ENCODE data around the gene EGLN3.

Gene EGLN3

DNA sequence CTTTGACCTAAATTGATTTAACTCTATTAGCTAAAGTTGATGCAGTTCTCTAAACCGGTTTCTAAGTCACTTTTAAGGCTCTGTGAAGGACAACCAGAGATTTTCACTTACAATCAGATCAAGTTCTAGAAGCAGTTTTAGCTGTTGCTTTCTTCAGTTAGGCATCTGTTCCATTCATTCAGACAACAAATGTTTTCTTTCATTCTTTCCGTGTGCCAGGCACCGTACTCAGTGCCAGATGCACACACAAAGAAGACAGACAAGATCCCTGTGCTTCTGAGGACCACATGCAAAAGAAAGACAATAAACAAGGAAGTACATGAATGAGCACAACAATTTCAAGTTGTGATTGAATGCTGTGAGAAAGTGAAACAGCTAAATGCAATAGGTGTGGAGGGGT, 11.1 kb upstream of the EGLN3 start:
- no peak for DNase-seq

DNA sequence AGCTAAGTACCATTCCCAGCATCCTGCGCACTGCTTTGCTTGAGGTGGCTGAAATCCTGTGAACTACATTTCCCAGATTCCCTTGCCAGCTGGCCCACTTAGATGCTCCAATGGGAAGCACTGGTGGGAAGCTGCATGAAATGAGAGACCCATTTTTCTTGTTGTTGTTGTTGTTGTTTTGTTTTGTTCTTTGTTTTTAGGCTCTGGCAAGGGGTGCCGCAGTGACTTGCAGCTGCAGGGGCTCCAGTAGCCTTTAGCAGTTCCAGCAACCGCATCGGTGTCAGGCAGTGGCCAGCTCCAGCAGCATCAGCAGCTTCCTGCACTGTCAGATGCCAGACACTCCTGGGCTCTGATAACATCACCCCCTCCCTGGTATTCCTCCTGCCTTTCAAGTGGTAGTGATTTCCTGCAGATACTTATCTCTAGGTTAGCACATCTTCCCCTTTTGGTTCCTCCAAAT, 8.8 kb upstream of the EGLN3 start:
- DNase-seq = no peak

DNA sequence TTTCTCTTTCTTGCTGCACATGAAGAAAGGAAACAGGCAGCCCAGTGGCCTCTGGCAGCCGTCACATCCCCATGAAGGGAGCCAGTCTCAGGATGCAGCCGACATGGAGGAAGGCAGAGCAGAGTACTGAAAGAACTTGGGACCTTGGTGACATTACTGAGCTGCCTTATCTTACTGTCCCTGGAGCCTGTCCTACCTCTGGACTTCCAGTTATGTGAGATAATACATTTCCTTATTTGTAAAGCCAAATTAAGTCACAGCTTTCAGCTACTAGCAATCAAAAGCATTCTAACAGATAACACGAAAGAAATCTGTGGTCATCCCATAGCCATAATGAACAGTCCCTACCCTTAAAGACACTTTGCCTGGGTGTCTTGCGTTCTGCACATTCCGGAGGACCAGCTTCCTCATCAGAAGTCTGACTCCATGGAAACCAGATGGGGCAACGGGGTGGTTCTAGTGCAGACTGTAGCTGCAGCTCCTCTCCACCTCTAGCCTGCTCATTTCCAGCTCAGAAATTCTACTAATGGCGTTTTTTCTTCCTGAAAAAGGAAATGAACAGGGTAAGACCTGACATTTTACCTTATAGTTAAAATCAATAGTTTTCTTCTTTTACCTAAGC, 7.8 kb upstream of the EGLN3 start:
- no peak for DNase-seq

DNA sequence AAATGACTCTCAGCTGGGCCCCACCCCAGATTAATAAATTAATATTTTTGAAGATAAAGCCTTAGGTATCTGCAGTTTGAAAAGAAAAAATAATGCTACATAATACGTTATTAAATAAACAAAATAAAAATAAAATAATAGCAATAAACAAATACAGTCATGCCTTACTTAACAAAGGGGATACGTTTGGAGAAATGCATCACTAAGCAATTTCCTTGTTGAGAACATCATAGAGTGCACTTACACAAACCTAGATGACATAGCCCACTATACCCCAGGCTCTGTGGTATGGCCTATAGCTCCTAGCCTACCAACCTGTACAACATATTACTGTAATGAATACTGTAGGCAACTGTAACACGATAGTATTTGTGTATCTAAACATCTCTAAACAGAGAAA, 7.1 kb upstream of the EGLN3 start:
- no peak for DNase-seq

DNA sequence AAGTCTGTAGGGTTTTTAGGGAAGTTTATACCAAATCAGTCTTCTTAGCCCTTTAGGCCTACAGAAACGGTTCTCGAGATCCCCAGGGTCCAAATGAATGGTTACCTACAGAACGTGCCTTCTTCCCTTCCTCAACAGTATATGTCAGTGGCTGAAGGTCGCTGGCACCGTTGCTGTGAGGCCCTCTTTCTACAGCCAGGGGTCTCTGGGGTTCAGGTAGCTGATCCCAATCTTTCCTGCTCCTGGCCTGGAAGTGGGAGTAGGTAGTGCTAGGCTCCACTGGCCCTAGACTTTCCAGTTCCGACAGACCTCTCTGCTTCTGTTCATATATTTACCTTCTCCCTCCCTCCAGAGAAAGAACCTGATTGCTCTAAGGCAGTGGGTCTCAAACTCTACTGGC, 6.4 kb upstream of the EGLN3 start:
- DNase-seq = no peak

DNA sequence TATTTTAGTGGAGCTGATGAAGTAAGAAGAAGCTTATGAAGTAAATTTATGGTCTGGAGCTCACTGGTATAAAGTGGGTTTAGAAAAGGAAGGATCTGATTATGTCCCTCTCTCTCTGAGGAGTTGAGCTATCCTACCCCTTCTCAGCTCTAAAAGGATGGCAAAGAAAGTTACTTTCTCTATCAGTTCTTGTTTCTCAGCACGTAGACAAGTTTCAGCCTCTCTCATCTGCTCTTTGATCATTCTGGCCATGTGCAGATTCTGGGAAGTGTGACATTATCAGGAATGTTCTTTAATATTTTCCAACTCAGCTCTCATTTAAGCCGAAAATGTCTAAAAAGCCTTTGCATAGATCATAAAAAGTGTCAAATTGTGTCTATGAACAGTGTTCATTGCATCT, 5.8 kb upstream of the EGLN3 start:
- DNase-seq = no peak

DNA sequence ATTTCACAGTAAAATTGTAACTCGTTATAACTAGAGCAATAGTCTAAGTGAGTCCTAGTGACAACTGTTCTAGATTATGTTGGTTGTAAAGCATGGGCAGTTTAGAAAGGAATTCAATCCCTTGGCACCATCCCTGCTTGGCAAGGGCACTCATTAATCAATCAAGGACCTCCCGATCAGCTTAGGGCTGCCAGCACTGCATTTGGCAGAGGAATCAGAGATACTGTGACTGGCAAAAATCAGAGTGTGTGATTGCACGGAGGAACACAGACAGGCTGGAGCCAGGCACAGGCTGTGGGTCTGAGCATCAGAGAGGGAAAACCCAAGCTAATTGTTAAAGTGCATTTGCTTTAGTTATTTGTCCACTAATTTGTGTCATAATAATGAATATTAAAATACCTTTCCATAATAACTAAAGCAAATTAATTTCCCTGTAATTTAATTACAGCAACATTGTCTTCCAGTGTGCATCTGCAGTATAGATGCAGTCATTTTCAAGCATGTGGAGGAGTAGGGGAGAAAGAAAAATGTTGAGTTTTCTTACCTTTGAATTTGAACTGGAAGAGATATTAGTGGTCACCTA, 3.2 kb upstream of the EGLN3 start:
- no peak for DNase-seq

DNA sequence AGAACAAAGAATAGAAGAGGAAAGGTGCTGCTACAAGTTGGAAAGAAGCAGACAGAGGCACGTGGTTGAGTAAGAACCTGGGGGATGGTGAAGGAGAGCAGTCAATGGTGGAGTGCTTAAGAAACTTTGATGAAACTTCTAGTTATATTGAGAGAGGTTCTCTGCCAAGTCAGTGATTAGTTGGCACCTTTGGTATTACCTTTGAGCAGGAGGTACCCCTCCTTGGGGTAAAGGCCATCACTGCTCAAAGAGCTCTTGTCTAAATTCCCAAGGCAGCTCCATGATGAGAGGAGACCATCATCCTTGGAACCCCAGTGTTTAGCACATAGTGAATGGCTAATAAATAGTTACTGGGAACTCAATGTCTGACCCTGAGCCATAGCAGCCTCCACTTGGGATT, 1.7 kb upstream of the EGLN3 start:
- no peak for DNase-seq

DNA sequence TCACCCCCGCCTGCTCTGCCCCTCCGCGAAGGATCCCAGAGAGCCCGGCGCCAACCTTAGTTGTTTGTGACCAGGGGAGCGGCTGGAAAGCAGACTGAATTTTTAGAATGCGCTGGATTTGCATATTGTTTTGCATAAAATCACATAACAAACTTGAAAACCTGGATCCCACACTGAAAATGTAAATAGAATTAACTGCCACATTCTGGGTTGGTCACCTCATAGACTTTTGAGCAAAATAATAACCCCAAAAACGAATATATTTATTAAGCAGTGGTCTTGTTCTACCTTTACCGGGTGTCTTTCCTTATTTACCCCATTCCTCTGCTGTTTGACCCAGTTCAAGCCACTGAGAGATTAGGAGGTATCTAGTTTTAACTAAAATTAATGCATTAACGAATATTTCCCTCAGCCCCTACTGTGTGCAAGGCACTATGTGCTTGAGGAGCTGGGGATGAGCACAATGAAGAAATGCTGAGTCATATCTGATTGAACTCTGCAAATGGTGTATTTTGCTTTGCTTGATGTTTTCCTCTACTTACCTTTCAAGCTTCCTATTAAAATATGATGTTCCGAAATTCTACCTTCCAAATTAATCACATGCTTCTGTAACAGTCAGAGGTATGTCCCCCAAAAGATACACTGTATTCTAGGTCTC, 438 bp upstream of the EGLN3 start:
- no peak for DNase-seq

DNA sequence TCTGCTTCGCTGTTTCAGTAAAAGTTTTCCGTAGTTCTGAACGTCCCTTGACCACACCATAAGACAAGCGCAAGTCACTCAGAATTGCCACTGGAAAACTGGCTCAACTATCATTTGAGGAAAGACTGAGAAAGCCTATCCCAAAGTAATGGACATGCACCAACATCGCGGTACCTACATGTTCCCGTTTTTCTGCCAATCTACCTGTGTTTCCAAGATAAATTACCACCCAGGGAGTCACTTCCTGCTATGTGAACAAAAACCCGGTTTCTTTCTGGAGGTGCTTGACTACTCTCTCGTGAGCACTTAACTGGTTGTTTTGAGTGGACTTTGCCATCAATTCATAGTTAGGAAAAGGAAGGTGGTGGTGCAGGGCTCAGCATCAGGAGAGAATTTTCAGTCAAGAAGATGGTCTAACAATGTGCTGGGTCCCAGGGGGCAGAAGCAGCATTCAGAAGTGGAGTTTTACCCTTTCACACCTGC, 1.4 kb downstream of the EGLN3 start:
- no peak for DNase-seq

DNA sequence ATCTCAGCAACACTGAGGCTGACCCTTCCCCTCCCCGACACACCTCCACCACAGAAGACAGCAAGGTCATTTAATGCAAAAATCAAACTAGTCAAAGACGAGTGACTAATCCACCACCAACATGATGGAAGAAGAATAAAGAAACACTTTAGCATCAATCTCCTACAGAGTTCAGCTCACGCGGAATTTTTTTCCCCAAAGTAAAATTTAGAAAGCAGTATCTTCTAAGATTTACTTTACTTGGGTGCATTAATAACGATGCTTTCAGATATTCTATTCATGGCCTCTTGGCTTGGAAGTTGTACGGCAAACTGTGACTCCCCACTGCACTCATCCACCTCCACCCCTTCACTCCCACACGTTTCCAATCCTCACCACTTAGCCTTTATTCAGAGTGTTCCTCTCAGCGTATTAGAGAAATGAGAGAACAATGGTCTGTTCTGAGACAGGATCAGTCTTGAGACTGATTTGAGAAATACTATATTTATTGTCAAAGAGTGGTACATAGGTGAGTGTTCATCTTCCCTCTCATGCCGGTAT, 1.9 kb downstream of the EGLN3 start:
- no peak for DNase-seq

DNA sequence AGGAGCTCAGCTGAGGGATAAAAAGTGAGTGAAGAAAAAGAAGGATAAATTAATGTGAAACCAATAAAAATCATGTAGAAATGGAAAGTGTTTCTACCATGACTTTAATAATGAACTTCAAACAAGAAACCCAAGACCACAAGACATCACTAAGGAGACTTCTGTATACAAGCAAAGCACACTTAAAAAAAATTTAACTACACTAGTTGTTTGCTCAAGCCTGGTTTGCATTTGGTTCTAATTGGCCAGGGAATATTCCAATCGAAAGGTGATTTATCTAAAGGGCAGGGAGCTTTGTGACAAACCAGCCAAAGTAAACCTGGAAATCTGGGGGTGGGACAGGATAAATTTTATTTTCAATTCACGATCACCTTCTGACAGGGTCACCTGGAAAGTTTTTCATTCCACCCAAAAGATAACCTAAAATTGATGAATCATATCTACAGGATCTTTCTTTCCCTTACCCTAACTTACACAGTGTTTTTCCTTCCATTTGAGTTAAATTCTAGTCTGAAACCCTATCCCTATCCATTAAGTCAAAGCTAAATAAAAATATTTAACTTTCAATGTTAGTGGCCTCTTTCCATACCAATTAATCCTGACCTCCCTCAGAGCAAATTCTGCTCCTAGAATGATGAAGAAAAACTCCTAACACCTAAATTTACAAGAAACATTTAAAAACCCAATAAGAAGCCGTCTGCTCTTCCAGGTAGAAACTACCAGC, 2.6 kb downstream of the EGLN3 start:
- DNase-seq = no peak

DNA sequence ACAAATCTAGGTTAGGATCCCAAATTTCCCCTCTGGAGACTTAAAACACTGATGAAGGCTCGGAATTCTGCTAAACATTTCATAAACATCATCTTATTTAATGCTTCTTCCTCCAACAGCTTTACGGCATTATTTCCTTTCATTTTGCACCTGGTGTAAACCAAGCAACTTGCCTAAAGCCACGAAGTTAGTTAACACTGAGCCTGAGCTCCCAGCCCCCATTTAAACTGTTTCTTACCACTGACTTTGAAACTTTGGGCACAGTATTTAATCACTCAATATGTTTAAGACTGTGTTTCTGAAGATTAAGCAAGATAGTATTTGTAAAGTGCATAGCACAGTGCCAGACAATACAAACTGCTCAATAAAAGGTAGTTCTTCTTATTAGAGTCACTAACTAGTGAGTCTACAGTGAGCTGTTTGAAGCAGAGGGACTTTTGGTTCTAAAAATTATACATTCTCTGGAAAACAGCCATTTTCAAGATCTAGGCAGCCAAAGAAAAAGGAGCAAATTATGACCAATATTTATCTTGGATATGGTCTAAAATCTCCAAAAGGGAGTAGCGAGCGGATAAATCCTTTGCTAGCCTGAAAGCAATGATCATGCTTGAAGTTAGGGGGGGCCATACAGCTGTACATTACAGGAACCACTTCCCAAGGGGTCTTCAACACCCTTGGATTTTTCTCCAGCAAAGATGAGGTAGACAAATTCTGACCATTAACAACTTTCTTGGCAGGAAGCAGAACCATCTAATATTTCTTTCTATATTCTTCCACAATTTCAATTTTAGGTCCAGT, 4.0 kb downstream of the EGLN3 start:
- no peak for DNase-seq

DNA sequence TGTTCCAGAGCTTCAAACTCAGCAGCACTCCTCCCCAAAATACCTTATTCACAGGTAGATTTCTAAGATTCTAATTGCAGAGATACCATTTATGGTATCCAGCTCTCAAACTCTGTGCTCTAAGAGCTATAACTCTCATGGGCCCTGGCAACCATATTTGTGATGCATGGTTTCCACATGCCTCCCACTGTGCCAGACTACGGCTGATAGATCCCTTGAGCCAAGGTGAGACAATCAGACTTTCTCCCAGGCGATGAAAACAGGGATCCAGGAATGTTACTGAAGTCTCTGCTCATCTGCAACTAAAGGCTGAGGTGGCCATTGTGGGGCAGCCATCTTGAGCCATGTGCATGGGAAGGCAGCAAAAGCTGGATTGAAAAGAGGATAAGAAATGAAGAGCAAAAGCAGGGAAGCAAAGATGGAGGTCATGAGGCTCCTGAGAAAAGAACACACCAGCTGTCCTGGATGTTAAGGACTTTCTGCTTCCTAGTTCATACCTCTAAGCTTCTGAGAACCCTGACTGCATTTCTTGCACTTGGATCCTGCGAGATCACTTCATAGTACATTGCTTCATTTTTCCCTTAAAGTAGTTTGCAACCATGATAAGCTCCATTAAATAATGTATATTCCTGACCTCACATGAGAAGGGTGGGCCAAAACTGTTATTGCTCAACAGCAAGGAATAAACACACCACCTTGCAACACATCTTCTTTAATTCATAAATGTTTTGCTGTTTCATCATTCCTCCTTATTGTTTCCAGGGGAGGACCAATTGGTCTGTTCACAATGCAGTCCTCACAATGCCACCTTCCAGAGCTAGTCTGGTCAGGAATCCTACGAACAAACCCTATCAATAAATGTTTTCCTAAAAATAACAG, 5.4 kb downstream of the EGLN3 start:
- DNase-seq = no peak

DNA sequence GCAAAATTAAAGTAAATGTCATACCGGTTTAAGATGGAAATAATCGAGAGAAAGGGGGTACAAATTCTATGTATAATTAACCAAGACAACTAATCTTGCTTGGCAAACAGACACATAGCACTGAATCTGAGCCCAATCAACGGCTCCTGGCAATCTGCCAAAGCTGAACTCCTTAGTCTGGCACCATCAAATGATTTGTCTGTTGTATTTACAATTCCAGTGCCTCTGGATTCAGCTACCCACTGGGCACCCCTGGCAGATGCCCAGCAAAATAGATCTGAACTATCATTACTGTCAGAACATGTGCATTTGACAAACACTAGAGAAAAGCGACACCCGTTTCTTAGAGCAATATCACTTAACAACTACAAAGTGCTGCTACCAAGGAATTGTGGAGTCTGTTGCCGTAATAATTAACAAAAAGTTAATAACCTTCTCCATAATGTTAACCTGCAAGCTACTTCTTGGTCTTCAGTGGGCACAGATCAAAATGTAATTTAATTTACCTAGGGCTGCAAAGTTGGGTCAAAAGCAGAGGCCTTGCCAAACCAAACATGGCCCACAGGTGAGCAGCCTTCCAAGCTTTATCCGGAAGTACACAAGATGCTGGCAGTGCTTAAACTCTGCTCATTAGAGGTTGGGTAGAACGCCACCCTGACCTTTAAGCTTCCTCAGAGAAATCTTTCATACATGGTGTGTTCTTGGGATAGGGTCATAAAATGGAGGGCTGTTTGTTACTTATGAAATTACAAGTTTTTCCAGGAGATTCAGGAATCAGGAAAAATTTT, 7.6 kb downstream of the EGLN3 start:
- DNase-seq = no peak

DNA sequence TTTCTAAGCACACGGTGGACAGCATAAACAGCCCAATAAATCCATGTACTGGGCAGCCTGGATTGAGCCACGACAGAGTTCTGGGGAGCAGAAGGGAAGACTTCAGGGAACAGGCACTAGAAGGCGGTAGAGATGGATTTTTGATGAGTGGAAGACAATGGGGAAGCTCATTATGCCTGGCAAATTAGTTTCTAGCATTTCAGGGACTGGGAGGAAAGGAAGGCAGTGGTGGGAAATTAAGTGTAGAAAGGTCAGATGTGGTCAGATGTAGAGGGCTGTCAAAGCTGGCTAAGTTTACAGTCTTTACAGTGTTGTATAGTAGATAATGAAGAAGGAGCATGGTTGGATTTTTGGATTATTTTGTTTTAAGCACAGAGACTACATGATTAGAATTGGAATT, 9.2 kb downstream of the EGLN3 start:
- no peak for DNase-seq

DNA sequence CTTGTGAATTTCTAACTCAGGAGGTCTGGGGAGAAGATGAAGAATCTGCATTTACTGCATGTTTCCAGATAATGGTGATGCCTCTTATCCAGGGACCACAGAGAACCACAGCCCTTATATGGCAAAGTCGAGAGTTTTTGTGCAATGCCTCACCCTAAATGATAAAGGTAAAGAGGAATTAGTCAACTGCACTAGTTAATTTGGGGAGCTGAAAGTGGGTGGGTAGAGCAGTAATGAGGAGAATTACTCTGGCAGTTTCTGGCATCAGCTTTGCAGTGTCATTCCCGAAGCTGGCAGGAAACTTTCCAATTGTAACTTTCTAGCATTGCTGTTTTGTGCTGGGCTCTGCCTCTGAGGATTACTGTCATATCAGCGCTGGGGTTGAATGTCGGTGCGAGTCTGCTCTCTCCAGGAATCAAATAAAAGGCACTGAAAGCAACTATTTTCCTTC, 10.3 kb downstream of the EGLN3 start:
- no peak for DNase-seq

DNA sequence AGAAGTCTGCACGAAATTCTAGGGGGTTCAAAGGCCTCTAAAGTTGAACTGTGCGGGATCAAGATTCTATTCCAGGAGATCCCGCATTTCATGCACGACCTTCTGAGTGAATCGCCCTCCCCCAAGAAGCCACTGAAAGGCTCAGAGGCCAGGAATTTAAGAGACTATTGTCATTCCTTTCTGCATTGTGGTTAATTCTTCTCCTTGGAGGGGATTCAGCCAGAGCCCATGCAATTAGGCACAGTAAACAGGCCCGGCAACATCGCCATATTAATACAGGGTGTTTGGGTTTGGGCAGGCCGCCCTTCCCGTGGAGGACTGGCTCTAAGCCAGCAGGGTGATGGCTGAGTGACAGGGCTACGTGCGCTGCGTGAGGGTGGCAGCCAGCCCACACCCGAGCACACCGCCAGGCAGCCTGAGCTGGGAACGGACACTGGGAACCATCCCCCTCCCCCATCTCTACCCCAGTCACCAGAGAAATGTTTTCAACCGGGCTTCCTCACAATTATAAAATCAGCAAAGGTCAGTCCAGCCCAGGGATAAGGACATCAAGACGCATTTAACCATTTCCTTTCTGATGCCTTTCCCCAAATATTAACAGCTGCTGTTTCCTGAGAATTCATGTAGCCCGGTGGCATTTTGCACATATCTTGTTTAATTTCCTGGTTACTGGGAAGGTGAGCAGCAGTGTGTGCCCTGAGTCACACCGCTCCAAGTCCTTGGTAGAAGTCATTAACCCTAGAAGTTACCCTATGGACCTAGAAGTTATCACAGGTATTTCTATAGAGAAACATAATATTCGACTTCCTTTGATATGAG, 12.5 kb downstream of the EGLN3 start:
- DNase-seq = no peak

DNA sequence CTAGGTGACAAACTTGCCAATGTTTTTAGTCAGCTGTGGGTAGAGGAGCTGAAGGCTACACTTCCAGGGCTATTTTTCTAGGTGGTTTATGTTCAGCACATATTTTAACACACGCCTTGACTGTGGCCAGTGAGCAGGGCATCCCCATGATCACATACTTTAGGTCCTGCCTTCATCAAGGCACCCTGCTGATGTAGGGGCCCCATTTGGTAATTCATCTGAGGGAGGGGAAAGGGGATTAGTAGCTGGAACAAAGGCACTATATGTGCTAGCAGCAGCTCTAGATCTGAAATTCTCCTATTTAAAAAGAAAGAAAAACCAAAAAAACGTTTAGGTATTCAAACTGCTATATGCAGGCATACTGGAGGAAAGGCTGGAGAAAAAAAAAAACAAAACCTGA, 14.5 kb downstream of the EGLN3 start:
- no peak for DNase-seq

DNA sequence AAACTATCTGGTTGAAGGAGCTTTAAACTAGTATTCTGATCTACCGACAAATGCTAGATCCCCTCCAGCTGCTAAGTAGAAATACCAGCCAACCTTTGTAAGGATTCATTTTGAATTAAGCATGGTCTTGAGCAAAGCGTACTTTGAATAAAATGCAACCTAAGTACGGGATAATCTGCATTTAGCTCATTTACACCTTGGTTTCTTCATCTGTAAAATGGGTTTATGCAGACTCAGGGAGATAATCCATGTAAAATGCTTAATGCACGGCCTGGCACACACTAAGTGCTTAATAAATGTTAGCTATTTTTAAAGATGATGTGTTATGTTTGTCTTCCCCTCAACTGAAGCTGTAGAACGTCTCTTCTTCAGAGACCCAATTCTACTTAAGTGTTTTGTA, 15.9 kb downstream of the EGLN3 start:
- no peak for DNase-seq
